AG10803 (cell line): Measurements from ENCODE around the gene C19orf85.

Experiments used
- DNase-seq: peaks from one replicate; pipeline ENCODE4 v3.0.0; 2010; ENCODE audit warnings: low read depth
- H3K4me3 ChIP-seq: 2 replicates; pipeline ENCODE4 v1.5.1; 2011; ENCODE audit warnings: mild to moderate bottlenecking, low read length, control low read depth
- CTCF ChIP-seq: conservative IDR thresholded peaks from 2 replicates; pipeline ENCODE4 v1.5.1; 2011; ENCODE audit warnings: mild to moderate bottlenecking, low read length, control low read depth, inconsistent platforms

The C19orf85 gene

GRCh38 chr19:55434356-55434919, 30.1 kb downstream of the C19orf85 start:
- no peak for DNase-seq
- H3K4me3 ChIP-seq: no peak overlapping the region
- TF ChIP-seq CTCF: no peak

GRCh38 chr19:55433292-55433691, 31.3 kb downstream of the C19orf85 start:
- no peak overlapping the region for H3K4me3 ChIP-seq
- no peak for DNase-seq
- no peak for TF ChIP-seq CTCF

GRCh38 chr19:55432241-55432959, 32.2 kb downstream of the C19orf85 start:
- no peak overlapping the region for H3K4me3 ChIP-seq
- TF ChIP-seq CTCF: no peak
- DNase-seq: no peak

- TF ChIP-seq CTCF: no peak
- H3K4me3 ChIP-seq: no peak overlapping the region
- no peak for DNase-seq
Observed at GRCh38 chr19:55431183-55431582, 33.4 kb downstream of the C19orf85 start.

GRCh38 chr19:55426042-55426441, 38.5 kb downstream of the C19orf85 start:
- no peak for DNase-seq
- no peak for TF ChIP-seq CTCF
- no peak overlapping the region for H3K4me3 ChIP-seq

GRCh38 chr19:55424518-55424917, 40.0 kb downstream of the C19orf85 start:
- no peak for TF ChIP-seq CTCF
- H3K4me3 ChIP-seq: no peak overlapping the region
- no peak for DNase-seq
